Liver (tissue), 3 donors: ENCODE measurements around the gene SCGN.
A peak's percentile ranks its signal among the peaks of the same experiment; 100 is the strongest.

Experiments used
- ATF3 ChIP-seq: IDR thresholded peaks from 2 replicates; pipeline ENCODE4 v1.6.1; 2016; ENCODE audit warnings: antibody characterized with exemption
- CTCF ChIP-seq: fragments of 150-350 bp; IDR thresholded peaks from 2 replicates; pipeline ENCODE4 v1.5.1; 2017; ENCODE audit warnings: improper control_type of control experiment, low read depth, low read length; ENCODE audit not compliant: missing input control
- GABPA ChIP-seq, 2 donors: IDR thresholded peaks in 1 of 2; conservative IDR thresholded peaks in 1 of 2; 2 replicates each; pipeline ENCODE4 v1.6.1; 2016; ENCODE audit warnings: antibody characterized with exemption in 2 of 2, mild to moderate bottlenecking in 1 of 2, moderate library complexity in 1 of 2
- HNF4G ChIP-seq: IDR thresholded peaks from 2 replicates; pipeline ENCODE4 v1.6.1; 2016; ENCODE audit warnings: antibody characterized with exemption
- JUND ChIP-seq, 2 donors: IDR thresholded peaks; 2 replicates each; pipeline ENCODE4 v1.6.1; 2016; ENCODE audit warnings: antibody characterized with exemption in 2 of 2
- MAX ChIP-seq: IDR thresholded peaks from 2 replicates; pipeline ENCODE4 v1.6.1; 2016; ENCODE audit warnings: antibody characterized with exemption
- NR2F2 ChIP-seq: IDR thresholded peaks from 2 replicates; pipeline ENCODE4 v1.6.1; 2016; ENCODE audit warnings: antibody characterized with exemption
- RAD21 ChIP-seq, 2 donors: IDR thresholded peaks; 2 replicates each; pipeline ENCODE4 v1.6.1; 2016; ENCODE audit warnings: antibody characterized with exemption in 2 of 2, mild to moderate bottlenecking in 2 of 2
- REST ChIP-seq: IDR thresholded peaks from 2 replicates; pipeline ENCODE4 v1.6.1; 2016; ENCODE audit warnings: antibody characterized with exemption, mild to moderate bottlenecking
- SP1 ChIP-seq: IDR thresholded peaks from 2 replicates; pipeline ENCODE4 v1.6.1; 2018; ENCODE audit warnings: antibody characterized with exemption, mild to moderate bottlenecking
- TAF1 ChIP-seq: conservative IDR thresholded peaks from 2 replicates; pipeline ENCODE4 v1.6.1; 2016; ENCODE audit warnings: antibody characterized with exemption, mild to moderate bottlenecking
- donor health status: healthy.
- donor health status: healthy.

- no peak for TF ChIP-seq CTCF
- TF ChIP-seq REST = no peak
- no peak for TF ChIP-seq TAF1
- no peak for TF ChIP-seq SP1
- TF ChIP-seq ATF3 = no peak
- no peak for TF ChIP-seq NR2F2
- no peak for TF ChIP-seq HNF4G
- peak in 1 of 2 donors; percentile 6 for TF ChIP-seq RAD21 (IDR thresholded peaks at IDR 0.05)
- TF ChIP-seq MAX = no peak
- no peak for TF ChIP-seq GABPA (IDR thresholded peaks at IDR 0.05 in 1 of 2, conservative IDR thresholded peaks at IDR 0.05 in 1 of 2)
- TF ChIP-seq JUND (IDR thresholded peaks at IDR 0.05) = no peak
Observed at GRCh38 chr6:25645916-25646315, 6.1 kb upstream of the SCGN start.
